Fibroblast of mammary gland (primary cell): ENCODE results near the gene TM2D3.

Experiments
- DNase-seq: peaks from one replicate; pipeline ENCODE4 v3.0.0-alpha.2; 2010; ENCODE audit warnings: low read depth
- H3K4me3 ChIP-seq: 2 replicates; pipeline ENCODE4 v1.5.1; 2011; ENCODE audit warnings: low read depth, mild to moderate bottlenecking, low read length, moderate library complexity; ENCODE audit not compliant: control insufficient read depth
- CTCF ChIP-seq: conservative IDR thresholded peaks from 2 replicates; pipeline ENCODE4 v1.5.1; 2011; ENCODE audit warnings: low read depth, low read length, inconsistent platforms; ENCODE audit not compliant: control insufficient read depth, insufficient read depth

The TM2D3 gene

DNA sequence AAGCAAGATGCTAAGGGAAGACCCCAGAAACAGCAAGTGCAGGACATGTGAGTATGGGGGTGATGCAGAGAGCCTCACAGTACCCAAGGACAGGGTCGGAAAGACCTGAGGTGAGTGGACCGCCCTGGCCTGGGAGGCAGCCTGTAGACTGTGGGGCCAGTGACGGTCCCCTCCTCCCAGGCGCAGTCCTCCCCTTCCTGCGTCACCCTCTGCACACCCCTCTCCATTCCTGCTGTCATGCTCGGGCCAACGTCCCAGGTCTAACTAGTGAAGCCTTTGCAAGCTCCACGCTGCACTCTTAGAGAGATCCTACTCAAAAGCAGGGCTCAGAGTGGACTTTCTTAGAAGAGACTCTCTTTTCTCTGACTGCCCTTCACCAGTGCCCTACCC, 41.6 kb downstream of the TM2D3 start:
- no peak for DNase-seq
- TF ChIP-seq CTCF = no peak
- no peak overlapping the region for H3K4me3 ChIP-seq

GRCh38 chr15:101609742-101610610, 42.2 kb downstream of the TM2D3 start:
- no peak for TF ChIP-seq CTCF
- no peak overlapping the region for H3K4me3 ChIP-seq
- DNase-seq = no peak

DNA sequence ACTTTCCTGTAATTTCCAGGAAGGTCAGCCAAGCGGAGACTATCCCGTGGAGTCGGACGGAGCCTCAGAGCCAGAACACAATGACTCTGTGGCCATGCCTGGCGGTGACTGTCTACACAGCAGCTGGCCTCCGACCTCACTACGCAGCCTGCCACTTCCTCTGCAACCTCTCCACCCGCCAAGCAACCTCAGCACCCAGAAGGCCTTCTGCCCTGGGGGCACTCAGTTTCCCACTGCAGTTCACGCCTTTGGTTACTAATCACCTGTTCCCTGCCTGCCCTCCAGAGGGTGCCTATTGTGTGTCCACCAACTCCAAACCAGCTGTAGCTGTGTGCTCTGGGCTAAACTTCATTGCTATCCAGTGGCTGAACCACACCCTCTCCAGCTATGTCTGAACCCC, 44.0 kb downstream of the TM2D3 start:
- TF ChIP-seq CTCF = no peak

GRCh38 chr15:101607108-101607507, 45.1 kb downstream of the TM2D3 start:
- no peak for DNase-seq
- TF ChIP-seq CTCF = no peak
- H3K4me3 ChIP-seq = no peak overlapping the region

More for the DNA sequence above, 44.0 kb downstream of the TM2D3 start:
- H3K4me3 ChIP-seq = no peak overlapping the region
- no peak for DNase-seq

- DNase-seq = no peak
- TF ChIP-seq CTCF = no peak
- no peak overlapping the region for H3K4me3 ChIP-seq
These were observed 47.9 kb downstream of the TM2D3 start for GRCh38 chr15:101604124-101604874.

DNA sequence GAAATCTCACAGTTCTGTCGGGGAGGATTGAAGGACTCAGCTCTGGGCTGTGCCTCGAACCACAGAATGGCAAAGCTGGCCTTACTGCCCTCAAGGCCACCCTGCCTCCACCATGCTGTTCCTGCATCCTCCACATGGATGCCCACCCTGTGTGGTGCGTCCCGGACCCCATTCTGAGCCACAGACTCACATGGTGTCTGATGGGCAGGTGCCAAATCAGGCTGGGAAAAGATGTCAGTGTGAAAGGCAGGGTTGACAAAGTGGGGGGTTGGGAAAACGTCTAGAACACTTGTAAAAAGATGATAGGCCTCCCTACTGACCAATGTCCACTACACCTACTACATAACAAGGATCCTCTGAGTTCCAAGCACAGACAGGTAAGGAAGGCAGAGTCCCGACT, 49.4 kb downstream of the TM2D3 start:
- DNase-seq = no peak
- no peak overlapping the region for H3K4me3 ChIP-seq
- TF ChIP-seq CTCF = no peak
